ENCODE results near the gene CHAF1A.

CHAF1A gene

DNA sequence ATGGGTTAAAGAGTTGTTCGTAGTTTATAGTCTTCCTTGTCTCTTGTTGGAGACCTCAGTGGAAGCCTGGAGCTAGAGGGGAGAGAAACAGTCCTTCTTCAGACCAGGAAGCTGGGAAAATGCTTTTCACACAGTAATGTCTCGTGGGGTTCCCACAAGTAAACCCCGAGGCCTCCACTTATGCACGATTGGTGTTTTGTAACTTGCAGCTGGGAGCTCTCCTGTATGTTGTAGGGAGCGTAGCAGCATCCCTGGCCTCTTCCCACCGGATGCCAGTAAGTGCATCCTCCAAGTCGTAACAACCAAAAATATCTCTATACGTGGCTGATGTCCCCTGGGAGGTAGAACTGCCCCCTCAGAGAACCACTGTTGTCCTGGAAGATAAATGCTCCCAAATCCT is 3.5 kb downstream of the CHAF1A start:
- no peak for DNase-seq (ENCODE audit: low read depth)

DNA sequence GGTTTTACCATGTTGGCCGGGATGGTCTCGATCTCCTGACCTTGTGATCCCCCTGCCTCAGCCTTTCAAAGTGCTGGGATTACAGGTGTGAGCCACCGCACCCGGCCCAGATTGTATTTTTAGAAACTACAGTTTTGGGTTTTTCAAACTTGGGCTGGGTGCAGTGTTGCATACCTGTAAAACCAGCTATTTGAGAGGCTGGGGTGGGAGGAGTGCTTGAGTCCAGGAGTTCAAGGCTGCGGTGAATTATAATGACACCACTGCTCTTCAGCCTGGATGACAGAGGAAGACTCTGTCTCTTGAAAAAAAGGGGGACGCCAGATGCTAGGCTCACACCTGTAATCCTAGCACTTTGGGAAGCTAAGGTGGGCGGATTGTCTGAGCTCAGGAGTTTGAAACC is 4.2 kb downstream of the CHAF1A start:
- no peak for DNase-seq (ENCODE audit: low read depth)

DNA sequence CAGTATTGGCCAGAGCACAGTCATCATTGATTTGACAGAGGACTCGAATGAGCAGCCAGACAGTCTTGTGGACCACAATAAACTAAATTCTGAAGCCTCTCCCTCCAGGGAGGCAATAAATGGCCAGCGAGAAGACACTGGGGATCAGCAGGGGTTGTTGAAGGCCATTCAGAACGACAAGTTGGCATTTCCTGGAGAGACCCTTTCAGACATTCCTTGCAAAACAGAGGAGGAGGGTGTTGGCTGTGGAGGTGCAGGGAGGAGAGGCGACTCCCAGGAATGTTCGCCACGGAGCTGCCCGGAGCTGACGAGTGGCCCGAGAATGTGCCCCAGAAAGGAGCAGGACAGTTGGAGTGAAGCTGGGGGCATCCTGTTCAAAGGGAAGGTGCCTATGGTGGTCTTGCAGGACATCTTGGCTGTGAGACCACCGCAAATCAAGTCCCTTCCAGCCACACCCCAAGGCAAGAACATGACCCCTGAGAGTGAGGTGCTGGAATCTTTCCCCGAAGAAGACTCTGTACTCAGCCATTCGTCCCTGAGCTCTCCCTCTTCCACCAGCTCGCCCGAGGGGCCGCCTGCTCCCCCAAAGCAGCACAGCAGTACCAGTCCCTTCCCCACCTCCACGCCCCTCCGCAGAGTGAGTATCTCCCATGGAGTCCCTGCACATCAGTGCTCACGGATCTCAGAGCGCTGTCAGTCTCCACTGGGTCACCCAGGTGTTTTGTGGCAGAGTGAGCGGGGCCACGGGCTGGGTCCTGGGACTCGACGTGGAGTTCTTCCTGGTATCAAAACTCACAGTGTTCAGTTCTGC is 6.9 kb downstream of the CHAF1A start:
- DNase-seq (ENCODE audit: low read depth), result no peak

DNA sequence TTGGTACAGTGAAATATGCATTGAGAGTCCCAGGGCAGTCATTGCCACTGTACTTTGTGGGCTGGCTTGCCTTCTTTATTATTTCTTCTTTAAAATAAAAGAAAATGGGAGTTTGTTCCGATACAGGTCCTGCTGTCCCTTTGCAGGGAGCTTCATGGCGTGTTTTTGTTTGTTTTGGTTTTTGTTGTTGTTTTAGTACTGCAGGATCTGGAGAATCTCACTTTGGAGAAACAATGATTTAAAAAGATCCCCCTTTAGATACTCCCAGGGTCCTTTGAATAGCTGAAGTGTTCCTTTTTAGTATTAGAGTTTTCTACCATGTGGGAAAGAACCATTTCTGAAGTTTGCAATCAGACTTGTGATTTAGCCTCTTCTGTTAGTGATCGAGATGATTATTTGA is 11.1 kb downstream of the CHAF1A start:
- no peak for DNase-seq (ENCODE audit: low read depth)

DNA sequence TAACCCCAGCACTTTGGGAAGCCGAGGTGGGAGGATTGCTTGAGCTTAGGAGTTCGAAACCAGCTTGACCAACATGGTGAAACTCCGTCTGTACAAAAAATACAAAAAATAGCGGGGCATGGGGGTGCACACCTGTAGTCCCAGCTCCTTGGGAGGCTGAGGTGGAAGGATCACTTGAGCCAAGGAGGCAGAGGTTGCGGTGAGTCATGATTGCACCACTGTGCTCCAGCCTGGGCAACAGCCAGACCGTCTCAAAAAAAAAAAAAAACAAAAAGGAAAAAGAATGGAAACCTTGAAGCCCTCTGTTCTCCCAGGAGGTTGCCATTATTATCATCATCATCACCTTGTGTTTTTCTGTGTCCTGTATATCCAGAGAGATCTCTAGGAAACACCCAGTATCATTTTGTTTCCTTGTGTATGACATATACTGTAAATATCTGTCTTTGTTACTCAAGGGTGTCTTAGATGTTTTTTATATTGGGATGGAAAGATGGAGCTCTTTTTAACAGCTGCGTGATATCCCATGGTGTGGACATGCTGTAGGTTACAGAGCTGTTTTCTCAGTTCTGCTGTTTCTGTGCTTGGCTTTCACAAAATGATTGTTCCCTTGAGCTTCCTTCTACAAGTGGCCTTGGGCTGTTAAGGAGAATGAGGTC is 11.8 kb downstream of the CHAF1A start:
- no peak for DNase-seq (ENCODE audit: low read depth)

DNA sequence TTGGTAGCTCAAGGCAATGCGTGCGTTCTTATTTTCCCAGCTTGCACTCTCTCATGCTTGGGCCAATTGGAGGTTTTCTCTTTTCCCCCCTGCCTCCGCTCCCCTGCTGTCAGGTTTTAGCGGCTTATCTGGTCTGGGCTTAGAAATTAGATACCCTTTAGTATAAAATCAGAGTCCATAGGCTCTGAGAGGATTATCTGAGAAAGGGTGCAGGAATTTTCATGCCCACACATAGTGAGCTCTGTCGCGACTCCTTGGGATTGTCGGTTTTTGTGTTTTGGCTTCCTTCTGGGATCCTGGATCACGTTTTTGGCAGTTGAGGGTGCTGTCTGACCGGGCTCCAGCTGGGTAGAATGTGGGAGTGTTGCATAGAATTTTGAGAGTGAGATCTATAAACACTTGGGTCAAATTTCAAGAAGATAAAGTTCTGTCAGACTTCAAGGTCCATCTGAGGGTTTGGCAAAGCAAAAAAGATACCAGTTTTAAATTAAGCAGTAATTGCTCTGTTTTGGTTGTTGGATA is 12.4 kb downstream of the CHAF1A start:
- DNase-seq (ENCODE audit: low read depth), result no peak

DNA sequence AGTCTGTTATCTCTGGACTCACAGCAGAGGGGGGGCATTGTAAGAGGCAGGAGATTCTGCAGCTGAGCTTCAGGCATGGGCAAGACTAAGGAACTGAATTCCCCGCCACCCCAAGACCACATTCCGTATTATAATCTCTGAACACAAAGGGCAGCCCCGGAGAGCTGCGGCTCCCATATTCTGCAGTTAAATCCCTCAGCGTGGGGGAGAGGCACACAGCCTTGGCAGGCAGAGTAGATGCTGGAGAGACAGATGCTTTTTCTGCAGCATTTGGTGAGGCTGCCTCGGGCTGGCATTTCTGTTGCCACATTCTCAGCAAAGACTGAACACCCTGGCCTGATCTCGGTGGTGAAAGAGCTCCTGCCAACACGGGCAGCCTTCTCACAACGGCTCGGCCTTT is 12.9 kb downstream of the CHAF1A start:
- no peak for DNase-seq (ENCODE audit: low read depth)

DNA sequence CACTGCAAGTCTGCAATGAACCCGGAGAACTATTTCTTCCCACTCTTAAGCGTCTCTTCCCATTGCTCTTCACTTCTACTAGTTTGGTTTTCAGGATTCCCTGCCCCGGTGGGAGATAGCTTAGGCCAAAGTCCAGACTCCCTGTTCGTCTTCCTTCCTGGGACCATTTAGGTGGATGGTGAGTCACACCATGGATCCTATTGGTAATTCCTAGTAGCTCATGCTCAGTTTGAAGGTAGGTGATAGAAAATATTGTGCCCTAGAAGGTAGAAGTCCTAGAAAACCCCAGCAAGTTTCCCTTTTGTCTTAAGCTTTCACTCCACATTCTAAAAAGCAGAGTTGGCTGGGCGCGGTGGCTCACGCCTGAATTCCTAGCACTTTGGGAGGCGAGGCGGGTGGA is 13.8 kb downstream of the CHAF1A start:
- DNase-seq (ENCODE audit: low read depth), result no peak

DNA sequence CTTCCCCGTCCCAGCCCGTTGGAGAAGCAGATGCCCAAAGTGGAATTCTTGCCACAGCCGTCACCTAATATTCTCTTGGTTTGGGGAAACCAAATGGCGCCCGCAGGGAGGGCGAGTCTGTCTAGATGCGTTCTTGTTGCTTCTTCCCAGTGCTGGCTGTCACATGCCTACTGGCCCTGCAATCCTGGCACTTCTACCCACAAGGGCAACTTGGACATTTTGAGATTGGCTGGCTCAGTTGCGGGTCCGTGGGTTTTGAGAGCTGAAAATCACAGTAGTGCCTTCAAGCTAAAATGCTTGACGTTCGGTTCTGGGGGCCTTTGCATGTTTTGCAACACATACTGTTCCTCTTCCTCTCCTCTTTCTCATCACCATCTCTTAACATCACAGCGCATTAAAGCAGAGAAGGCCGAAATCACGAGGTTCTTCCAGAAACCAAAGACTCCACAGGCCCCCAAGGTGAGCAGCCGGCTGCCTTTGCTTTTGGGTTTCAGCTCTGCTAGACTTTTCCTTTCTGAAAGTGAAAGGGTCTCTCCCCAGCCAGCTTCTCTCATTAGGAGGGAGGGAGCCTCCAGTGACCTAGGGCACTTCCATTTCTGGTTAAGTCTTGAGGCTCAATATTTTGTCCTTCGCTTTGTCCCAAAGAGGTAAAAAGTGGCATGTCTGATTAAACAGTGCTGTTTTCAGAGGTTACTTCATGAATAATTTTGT is 21.1 kb downstream of the CHAF1A start:
- no peak for DNase-seq (ENCODE audit: low read depth)

DNA sequence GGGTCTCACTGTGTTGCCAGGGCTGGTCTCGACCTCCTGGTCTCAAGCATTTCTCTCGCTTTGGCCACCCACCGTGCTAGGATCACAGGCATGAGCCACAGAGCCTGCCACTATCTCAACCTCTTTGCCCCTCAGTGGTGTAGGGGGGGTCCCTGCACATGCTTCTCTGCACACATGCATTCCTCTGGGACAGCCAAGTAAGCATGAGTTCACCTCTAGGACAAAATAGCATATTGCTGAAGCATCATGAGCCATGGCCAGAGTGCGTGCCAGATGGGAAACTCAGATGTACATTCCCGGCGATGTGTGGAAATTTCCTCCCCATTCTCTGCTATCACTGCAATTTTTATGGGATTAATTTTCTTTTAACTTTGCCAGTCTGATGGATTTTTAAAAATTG is 23.1 kb downstream of the CHAF1A start:
- DNase-seq (ENCODE audit: low read depth), result no peak

DNA sequence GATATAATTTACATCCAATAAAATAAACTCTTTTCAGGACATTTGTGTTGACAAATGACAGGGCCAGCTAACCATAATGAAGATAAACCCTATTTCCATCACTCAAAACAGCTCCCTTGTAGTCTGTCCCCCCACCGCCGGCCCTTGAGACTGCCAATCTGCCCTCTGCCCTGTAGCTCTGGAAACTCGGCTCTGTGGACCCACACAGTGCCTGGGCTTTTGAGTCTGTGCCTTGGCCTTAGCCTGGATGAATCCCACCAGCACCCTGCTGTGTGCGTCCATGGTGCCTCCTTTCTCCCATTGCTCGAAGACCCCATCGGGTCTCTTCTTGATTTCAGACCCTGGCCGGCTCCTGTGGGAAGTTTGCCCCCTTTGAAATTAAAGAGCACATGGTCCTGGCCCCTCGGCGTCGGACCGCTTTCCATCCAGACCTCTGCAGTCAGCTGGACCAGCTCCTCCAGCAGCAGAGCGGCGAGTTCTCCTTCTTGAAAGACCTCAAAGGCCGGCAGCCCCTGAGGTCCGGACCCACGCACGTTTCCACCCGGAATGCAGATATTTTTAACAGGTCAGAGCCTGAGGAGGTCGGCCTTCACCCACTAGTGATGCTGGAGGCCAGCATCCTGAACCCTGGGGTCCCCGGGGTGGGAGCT is 26.0 kb downstream of the CHAF1A start:
- DNase-seq (ENCODE audit: low read depth), result no peak

DNA sequence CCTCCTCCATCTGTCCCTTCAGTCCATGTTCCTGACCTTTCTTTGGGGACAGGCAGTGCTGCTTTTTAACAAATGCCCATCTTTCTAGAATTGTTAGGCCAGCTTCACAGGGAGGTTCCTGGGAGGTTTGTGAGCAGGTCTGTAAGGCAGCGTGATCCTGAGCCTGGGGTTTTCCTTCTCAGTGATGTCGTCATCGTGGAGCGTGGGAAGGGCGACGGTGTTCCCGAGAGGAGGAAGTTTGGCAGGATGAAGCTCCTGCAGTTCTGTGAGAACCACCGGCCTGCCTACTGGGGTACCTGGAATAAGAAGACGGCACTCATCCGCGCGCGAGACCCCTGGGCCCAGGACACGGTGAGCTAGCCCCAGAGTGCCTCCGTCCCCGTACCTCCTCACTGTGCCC is 26.8 kb downstream of the CHAF1A start:
- no peak for DNase-seq (ENCODE audit: low read depth)

DNA sequence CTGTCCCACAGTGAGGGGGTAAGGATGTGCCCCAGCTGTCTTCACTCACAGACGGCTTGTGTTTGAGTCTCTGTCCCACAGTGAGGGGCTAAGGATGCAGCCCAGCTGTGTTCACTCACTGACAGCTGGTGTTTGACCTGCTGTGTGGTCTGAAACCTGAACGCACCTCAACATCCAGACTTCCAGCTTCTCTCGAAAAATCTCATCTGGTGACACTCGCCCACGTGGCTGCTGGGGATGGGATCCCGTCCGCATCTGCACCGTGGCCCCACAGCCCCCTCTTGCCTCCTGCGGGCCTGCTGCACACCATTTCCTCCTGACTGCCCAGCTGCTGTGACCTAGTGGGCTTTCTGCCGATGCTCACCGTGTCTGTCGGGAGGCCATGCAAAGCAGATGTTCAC is 27.3 kb downstream of the CHAF1A start:
- DNase-seq (ENCODE audit: low read depth), result no peak

DNA sequence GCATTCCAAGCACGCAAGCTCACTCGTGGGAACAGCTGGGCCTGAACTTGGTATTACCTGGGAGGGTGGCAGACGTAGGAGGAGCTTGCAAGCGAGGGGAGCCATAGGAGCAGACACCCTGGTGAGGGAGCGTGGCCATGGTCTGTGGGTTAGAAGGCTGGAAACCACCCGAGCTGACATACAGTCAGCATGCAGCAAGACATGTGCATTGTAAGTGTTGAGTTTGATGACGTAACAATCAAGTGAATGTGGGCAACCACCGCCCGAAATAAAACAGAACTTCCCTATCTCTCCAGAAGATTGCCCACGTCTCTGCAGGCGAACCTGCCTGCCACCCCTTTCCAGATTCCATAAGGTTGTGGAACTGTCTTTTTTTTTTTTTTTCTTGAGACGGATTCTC is 28.3 kb downstream of the CHAF1A start:
- no peak for DNase-seq (ENCODE audit: low read depth)

DNA sequence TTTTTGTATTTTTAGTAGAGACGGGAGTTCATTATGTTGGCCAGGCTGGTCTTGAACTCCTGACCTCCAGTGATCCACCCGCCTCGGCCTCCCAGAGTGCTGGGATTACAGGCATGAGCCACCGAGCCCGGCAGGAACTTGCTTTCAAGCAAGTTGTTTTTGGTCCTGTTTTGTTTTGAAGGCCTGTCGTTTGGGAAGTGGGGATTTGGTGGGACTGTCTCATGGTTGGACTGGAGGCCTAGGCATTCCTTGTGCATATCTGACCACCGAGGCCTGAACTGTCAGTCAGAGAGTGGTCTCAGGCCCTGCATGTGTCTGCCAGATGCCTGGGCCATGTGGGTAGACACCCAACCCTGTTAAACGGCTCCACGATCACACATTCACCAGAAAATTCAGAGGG is 28.9 kb downstream of the CHAF1A start:
- no peak for DNase-seq (ENCODE audit: low read depth)

DNA sequence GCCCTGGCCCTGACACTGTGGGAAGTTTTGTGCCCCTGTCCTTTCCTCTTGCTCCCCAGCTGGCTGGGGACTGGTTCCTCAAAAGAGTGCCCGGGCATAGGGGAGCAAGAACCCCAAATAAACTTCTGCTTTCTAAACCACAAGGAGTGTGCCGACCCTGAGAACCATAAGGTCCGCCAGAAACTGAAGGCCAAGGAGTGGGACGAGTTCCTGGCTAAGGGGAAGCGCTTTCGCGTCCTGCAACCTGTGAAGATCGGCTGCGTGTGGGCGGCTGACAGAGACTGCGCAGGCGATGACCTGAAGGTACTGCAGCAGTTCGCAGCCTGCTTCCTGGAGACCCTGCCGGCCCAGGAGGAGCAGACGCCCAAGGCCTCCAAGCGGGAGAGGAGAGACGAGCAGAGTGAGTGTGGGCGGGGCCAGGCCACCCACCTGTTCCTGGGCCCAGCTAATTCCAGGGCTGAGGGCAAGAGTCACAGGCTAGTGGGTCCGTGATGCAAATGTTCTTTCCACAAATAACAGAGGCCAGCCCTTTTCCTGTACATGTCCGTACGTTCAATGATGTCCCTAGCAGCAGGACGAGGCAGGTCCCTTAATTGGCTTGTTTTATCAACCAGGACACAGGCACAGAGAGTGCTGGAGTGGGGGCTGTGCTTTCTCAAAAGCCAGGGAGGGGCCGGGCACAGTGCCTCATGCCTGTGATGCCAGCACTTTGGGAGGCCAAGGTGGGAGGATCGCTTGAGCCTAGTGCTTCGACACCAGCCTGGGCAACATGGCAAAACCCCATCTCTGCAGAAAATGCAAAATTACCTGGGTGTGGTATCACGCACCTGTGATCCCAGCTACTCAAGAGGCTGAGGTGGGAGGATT is 29.6 kb downstream of the CHAF1A start:
- DNase-seq (ENCODE audit: low read depth), result no peak

DNA sequence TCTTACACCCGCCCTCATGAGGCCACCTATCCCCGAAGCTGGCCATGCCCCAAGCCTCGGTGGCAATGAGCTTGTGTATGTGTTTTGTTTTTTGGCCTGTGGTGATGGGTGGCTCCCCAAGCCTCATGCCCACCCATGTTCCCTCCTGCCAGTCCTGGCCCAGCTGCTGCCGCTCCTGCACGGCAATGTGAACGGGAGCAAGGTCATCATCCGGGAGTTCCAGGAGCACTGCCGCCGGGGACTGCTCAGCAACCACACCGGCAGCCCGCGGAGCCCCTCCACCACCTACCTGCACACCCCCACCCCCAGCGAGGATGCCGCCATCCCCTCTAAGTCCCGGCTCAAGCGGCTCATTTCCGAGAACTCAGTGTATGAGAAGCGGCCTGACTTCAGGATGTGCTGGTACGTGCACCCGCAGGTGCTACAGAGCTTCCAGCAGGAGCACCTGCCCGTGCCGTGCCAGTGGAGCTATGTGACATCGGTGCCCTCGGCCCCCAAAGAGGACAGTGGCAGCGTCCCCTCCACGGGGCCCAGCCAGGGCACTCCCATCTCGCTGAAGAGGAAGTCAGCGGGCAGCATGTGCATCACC is 30.6 kb downstream of the CHAF1A start:
- DNase-seq (ENCODE audit: low read depth), result no peak

DNA sequence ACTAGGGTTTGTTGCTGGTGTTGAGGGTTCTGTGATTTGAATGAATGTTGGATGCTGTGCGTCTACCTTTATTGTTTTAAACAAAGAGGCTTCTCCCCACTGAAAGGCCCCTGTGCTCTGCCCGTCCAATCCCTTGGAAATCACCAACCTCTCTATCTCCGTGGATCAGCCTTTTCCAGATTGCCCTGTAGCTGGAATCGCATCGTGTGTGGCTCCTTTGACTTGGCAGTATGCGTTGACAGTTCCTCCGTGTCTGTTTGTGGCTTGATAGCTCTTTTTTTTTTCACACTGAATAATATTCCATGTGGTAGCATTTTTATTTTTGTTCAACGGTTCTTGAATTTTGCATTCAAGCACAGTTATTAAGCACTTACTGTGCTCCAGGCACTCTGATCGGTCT is 32.0 kb downstream of the CHAF1A start:
- no peak for DNase-seq (ENCODE audit: low read depth)

DNA sequence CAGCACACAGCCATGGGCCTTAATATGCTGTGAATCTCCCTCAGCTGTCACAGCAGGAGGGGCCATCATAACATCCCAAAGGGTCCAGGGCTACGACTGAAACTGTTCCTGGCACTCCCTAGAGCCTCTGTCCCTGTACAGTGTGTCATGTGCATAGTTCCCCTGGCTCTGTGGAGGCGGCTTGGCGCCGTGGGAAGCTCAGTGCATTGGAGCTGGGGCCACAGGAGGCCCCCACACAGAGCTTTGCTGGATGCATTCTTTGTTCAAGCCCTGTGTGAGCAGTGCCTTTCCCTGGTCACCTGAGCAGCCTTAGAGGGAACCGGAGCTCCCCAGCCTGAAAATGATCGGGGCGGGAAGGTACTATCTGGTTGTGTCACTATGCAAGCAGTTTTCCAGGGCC is 33.8 kb downstream of the CHAF1A start:
- no peak for DNase-seq (ENCODE audit: low read depth)

DNA sequence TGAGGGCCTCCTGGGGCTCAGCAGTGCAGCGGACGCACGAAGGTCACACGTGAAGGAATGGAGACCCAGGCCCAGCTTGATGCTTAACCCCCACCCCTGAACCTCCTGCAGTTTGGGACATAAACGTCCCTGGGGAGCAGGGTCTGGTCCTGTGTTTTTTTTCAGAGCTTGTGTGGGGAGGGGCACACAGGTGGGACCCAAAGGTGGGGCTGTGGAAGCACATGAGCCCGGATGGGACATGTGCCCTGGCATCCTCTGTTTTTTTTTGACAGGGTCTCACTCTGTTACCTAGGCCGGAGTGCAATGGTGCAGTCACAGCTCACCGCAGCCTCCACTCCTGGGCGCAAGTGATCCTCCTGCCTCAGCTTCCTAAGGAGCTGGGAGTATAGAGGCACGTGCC is 34.7 kb downstream of the CHAF1A start:
- DNase-seq (ENCODE audit: low read depth), result no peak

DNA sequence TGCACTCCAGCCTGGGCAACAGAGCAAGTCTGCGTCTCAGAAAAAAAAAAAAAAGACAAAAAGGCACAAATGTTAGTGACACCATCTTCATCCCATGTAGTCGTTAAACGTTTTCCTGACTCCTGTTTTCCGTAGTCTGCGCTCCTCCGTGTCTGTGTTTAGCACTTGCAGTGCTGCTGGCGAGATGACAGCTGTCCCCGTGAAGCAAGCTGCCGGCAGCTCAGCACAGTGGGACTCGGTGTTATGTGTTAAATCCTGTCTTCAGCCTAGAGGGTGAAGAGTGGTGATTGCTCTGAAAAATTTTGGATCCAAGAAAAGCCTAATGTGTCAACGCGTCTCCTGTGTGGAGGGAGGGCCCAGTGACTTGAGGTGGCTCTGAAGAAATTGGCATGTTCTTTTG is 36.8 kb downstream of the CHAF1A start:
- DNase-seq (ENCODE audit: low read depth), result no peak

All from CMK (cell line).